Measurements from ENCODE around the gene SRPRA. TPM values are rescaled to one million over a fixed set of nuclear protein-coding genes. Genes with fewer than 3 reads are reported as not detected.
"Not testable (repeated sequence)": the region's sequence is repeated elsewhere in the genome, so short reads cannot be mapped to it uniquely, and the experiment has no call there.

Gene SRPRA
- total RNA-seq (2014; rRNA removed; shearing (Covaris generic)) = 53.4 and 54.2 TPM in 2 replicates

DNA sequence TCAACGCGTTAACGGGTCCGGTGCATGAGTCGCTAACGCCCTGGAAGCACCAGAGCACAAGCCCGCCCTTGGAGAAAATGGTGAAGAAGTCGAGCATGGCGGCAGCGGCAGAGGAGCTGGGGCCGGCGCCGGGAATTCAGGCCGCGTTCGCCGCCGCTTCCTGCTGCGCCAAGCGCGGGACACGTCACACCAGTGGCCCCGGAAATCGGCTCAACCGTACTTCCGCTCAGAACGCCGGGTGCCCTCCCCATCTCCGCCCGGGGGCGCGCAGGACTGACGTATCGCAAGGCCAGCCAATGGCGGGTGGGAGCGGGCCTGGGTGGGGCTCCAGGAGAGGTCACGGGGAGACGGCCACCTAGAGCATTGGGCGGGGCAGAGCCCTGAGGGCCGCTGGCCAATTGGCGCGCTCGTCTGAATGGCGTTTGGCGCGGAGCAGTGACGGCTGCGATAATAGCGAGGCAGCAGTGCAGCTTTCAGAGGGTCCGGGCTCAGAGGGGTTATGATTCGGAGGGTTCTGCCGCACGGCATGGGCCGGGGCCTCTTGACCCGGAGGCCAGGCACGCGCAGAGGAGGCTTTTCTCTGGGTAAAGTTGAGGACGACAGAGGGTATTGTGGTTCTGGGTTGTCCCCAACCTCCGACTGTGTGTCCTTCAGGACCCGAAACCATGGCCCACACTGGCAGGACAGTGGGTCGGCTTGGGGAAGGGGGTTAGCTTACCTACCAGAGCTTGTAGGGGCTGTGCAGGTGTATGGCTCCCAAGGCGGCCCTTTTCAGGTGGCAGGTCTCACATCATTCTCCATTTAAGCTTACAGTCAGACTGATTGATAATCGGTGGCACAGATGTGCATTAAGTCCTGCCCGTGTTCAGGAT is at the start of gene SRPRA, which contains the start of gene FOXRED1:
SRPRA (minus strand) TSS at position 188 of the 872 bp plus-strand sequence; CDS start at position 97, 91 bp downstream.
FOXRED1 (plus strand) TSS at position 447 of the 872 bp plus-strand sequence; CDS start at position 500, 53 bp downstream.
- H3K27ac ChIP-seq = peak within 1 kb of the TSS; percentile 81
- peak within 1 kb of the TSS; percentile 79 for H3K4me3 ChIP-seq
- H3K4me1 ChIP-seq = no peaks in the 10 kb centered on the region
- peaks cover 35% of the 10 kb centered on the region for H3K36me3 ChIP-seq
- peak; percentile 97 to 99 for DNase-seq
- H3K9me3 ChIP-seq (replicated peaks) = no peaks in the 10 kb centered on the region
- H3K27me3 ChIP-seq = no peaks in the 10 kb centered on the region

GRCh38 chr11:126317756-126318573 is 49.3 kb upstream of the SRPRA start:
- peaks cover 8% of the 10 kb centered on the region for H3K36me3 ChIP-seq
- peak; percentile 47 to 69 for DNase-seq
- peaks cover 28% of the 10 kb centered on the region for H3K4me1 ChIP-seq
- peak overlapping the region; percentile 97 for H3K27ac ChIP-seq
- H3K4me3 ChIP-seq = peak overlapping the region; percentile 18
- H3K9me3 ChIP-seq (replicated peaks) = 0 out of 2 replicates have a peak, but pooled peaks cover 3% of the 10 kb centered on the region
- H3K27me3 ChIP-seq = no peaks in the 10 kb centered on the region

GRCh38 chr11:126317432-126317755 is 48.7 kb upstream of the SRPRA start:
- Histone ChIP-seq H3K4me1 (peaks cover 28% of the 10 kb centered on the region), H3K36me3 (peaks cover 8% of the 10 kb centered on the region), H3K9me3 (replicated peaks) (0 out of 2 replicates have a peak, but pooled peaks cover 3% of the 10 kb centered on the region), H3K27me3 (no peaks in the 10 kb centered on the region), H3K27ac (peak overlapping the region; percentile 97), H3K4me3 (peak overlapping the region; percentile 18)
- DNase-seq = no peak

DNA sequence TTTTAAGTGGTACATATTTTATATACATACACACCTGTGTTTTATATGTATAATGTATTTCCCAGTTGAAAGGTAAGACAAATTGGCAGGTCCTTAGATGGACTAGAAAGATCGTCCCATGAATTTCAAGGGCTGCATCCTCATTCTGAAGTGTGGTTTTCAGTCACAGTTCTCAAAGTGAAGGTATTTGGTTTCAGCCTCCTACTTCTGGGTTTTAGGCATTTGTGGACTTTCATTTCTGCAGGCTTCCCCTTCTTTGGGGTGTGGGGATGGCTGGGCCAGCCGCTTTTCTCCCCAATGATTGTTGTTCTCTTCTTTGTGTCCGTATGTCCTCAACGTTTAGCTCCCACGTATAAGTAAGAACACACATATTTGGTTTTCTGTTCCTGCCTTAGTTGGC is 45.1 kb upstream of the SRPRA start:
- Histone ChIP-seq H3K4me1 (peaks cover 36% of the 10 kb centered on the region), H3K4me3 (no peak overlapping the region), H3K27ac (no peak overlapping the region), H3K9me3 (replicated peaks) (0 out of 2 replicates have a peak, but pooled peaks cover 3% of the 10 kb centered on the region), H3K27me3 (no peaks in the 10 kb centered on the region), H3K36me3 (peaks cover 13% of the 10 kb centered on the region)
- no peak for DNase-seq

DNA sequence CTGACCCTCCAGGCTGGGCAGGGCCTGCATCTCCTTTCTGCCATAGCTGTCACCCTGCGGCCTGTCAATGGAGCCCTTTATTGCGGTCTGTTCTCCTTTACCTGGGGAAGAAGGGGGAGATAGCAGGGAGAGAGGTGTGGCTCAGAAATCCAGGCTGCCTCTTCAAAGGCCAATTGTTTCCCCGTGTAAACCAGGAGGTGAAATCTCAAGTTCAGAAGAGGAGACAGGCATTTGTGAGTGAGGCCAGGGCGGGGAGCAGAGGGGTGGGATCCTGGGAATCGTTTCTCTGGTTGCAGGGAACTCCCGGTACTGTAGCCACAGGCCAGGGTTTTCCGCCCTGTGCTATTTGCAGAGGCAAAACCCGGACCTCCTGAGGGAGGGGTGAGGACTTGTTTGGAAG is 44.3 kb upstream of the SRPRA start:
- Histone ChIP-seq H3K9me3 (replicated peaks) (0 out of 2 replicates have a peak, but pooled peaks cover 3% of the 10 kb centered on the region), H3K36me3 (peaks cover 13% of the 10 kb centered on the region), H3K4me1 (peaks cover 34% of the 10 kb centered on the region), H3K4me3 (no peak overlapping the region), H3K27ac (no peak overlapping the region), H3K27me3 (no peaks in the 10 kb centered on the region)
- DNase-seq = no peak

DNA sequence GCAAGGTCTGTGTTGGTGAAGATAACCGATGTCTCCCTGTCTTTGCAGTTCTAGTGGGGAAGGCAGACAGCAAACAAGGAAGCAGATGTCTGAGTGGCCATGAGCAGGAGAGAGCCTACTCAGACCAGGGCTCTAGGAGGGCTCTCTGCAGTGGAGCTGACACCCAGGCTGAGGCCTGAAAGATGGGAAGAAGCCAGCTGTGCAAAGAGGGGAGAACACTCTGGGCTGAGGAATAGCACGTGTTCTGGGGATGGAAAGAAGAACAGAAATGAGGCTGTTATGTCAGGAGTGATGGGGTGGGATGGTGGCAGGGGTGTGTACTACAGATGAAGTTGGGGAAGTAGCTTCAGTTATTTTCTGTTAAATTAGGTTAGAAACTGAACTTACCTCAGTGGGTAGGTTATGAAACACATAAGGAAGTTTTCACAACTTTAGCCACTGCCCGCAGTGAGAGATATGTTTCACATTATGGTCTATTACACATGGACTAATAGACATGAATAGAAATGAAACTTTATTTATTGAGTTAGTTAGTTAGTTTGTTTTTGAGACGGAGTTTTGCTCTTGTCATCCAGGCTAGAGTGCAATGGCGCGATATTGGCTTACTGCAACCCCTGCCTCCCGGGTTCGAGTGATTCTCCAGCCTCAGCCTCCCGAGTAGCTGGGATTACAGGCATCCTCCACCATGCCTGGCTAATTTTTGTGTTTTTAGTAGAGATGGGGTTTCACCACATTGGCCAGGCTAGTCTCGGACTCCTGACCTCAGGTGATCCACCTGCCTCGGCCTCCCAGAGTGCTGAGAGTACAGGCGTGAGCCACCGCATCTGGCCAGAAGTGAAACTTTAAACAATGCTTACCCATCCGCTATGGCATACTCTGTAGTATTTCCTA is 43.0 kb upstream of the SRPRA start:
- Histone ChIP-seq H3K27ac (no peak overlapping the region), H3K27me3 (no peaks in the 10 kb centered on the region), H3K36me3 (peaks cover 13% of the 10 kb centered on the region), H3K4me3 (no peak overlapping the region), H3K4me1 (peaks cover 31% of the 10 kb centered on the region), H3K9me3 (replicated peaks) (0 out of 2 replicates have a peak, but pooled peaks cover 3% of the 10 kb centered on the region)
- no peak for DNase-seq

DNA sequence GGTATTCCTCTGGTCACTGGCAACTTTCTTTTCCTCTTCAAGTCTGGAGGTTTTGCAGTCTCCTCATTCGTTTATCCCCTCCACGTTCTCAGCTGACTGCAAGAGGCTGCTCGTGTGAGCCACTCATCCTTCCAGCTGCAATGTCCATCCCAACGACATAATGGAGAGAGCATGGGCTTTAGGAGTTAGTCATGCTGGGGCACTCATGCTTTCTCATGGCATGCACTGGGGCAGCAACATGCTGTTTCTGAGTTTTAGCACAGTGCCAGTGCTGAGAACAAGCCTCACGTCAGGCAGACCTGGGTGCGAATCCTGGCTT is 42.3 kb upstream of the SRPRA start:
- peaks cover 13% of the 10 kb centered on the region for H3K36me3 ChIP-seq
- no peak for DNase-seq
- no peak overlapping the region for H3K4me3 ChIP-seq
- H3K27me3 ChIP-seq = no peaks in the 10 kb centered on the region
- H3K4me1 ChIP-seq = peaks cover 31% of the 10 kb centered on the region
- H3K9me3 ChIP-seq (replicated peaks) = 0 out of 2 replicates have a peak, but pooled peaks cover 3% of the 10 kb centered on the region
- H3K27ac ChIP-seq = no peak overlapping the region

DNA sequence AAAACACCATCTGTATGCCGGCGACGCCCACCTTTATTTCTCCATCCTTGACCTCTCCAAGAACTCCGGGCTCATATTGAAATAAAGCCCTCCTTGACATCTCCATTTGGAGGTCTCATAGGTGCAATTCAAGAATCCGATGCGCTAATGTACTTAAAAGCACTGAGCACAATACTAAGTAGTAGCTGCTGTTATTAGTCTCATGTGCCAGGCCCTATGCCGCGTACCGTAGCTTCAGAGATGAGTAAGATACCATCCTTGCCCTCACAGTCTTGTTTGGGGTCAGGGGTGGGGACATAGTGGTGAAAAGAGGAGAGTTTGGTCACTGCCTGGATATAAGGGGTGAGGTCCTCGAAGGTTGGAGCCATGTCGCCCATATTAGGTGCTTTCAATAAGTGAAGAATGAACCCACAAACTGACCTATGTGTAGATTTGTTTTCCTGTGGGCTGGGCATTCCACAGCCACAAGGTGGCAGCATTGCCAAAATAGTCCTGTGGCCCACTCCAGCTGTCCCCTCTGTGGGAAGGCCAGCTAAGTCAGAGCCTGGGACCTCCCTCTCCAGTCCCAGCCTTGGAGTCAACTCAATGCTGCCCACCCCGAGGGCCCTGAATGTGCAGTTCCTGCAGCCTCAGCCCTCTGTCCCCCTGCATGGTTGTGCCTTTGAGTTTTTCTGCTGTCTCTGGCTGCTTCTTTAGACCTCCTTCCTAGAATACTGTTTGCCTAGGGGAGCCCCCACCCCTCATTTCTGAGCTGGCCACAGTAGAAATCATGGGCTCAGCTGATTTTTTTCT is 41.7 kb upstream of the SRPRA start:
- no peak overlapping the region for H3K4me3 ChIP-seq
- DNase-seq = peak; percentile 79 to 90
- H3K9me3 ChIP-seq (replicated peaks) = 0 out of 2 replicates have a peak, but pooled peaks cover 3% of the 10 kb centered on the region
- H3K27ac ChIP-seq = no peak overlapping the region
- H3K27me3 ChIP-seq = no peaks in the 10 kb centered on the region
- H3K36me3 ChIP-seq = peaks cover 11% of the 10 kb centered on the region
- peaks cover 31% of the 10 kb centered on the region for H3K4me1 ChIP-seq

DNA sequence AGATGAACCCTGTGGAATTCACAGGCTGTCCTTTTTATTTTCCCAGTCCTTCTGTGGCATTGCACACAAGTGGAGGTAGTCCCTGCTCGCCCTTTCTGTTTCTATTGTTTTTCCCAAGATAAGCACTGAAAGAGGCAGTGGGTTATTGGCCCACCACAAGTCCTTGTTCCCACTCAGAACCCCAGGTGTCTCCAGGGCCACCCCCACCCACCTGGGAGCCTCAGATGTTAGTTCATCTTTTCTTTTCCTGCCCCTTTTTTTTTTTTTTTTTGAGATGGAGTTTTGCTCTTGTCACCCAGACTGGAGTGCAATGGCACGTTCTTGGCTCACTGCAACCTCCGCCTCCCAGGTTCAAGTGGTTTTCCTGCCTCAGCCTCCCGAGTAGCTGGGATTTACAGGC is 40.1 kb upstream of the SRPRA start:
- not testable (repeated sequence) for DNase-seq, H3K36me3 ChIP-seq
- peak overlapping the region; percentile 92 for H3K27ac ChIP-seq

DNA sequence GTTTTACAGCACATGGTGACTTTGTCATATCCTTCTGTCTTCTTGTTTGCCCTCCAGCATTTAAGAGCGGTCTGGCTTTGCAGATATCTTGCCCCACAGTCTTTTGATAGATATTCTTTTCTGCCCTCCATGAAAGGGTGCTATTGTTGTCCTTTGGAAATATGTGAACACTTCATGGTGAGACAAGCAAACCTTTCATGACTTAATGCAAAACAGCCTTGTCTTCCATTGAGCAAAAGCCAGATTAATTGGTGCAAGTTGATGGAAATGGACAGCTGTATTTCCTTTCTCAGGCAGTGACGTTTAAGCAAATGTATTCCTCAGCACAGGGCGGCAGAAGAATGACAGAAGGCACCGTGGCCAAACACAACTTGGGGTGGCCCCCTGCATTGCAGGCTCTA is 39.6 kb upstream of the SRPRA start:
- Histone ChIP-seq H3K4me3 (no peak overlapping the region), H3K4me1 (peaks cover 31% of the 10 kb centered on the region), H3K27ac (peak overlapping the region; percentile 92), H3K36me3 (0 out of 2 replicates have a peak, but pooled peaks cover 5% of the 10 kb centered on the region), H3K27me3 (no peaks in the 10 kb centered on the region), H3K9me3 (replicated peaks) (no peaks in the 10 kb centered on the region)
- peak; percentile 85 to 96 for DNase-seq

More for the DNA sequence above, 40.1 kb upstream of the SRPRA start:
- not testable (repeated sequence) for H3K9me3 ChIP-seq (replicated peaks); H3K4me3 ChIP-seq; H3K27me3 ChIP-seq
- H3K4me1 ChIP-seq = peaks cover 31% of the 10 kb centered on the region

DNA sequence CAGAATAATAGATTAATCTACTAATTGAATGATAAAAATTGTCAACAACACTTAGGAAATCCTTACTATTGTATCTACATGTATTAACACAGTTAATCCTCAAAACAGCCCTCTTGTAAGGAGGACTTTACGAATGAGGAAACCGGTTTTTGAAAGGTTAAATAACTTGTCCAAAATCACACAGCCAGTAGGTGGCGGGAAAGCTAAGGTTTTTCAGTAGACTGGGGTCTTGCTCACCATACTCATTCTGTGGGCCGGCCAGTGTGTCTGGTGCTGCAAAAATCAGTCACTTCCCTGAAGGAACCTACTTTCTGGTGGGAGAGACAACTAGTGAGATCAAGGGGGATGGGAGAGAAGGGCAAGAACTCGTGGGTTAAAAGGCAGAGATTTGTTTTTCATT is 39.0 kb upstream of the SRPRA start:
- H3K27me3 ChIP-seq = no peaks in the 10 kb centered on the region
- H3K27ac ChIP-seq = peak overlapping the region; percentile 92
- peaks cover 31% of the 10 kb centered on the region for H3K4me1 ChIP-seq
- H3K9me3 ChIP-seq (replicated peaks) = no peaks in the 10 kb centered on the region
- DNase-seq = peak; percentile 79 to 84
- 0 out of 2 replicates have a peak, but pooled peaks cover 5% of the 10 kb centered on the region for H3K36me3 ChIP-seq
- H3K4me3 ChIP-seq = no peak overlapping the region

DNA sequence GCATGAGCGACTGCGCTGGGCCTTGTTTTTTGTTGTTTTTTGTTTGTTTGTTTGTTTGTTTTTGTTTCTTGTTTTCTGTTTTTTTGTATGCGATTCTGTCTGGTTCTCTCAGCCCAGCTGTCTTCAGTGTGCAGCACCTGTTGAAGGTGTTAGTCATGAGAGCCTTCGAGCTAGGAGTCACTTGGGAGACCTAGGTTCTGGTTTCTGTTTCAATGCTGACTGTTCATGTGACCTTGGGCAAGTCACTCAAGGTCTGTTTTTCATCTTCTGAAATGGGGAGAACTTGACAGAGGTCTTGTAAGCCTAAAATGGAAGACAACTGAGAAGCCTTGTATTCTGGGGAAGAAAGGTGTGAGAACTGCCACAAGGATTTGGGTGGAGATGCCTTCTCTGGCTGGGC is 37.0 kb upstream of the SRPRA start:
- H3K4me1 ChIP-seq = peaks cover 28% of the 10 kb centered on the region
- H3K27ac ChIP-seq = no peak overlapping the region
- no peaks in the 10 kb centered on the region for H3K9me3 ChIP-seq (replicated peaks)
- H3K4me3 ChIP-seq = no peak overlapping the region
- no peak for DNase-seq
- no peaks in the 10 kb centered on the region for H3K27me3 ChIP-seq
- H3K36me3 ChIP-seq = peaks cover 9% of the 10 kb centered on the region; the same call in 1 of the 2 replicates

GRCh38 chr11:126304457-126305075 is 35.9 kb upstream of the SRPRA start:
- DNase-seq = peak in 1 of 2 experiments; percentile 13
- Histone ChIP-seq H3K36me3 (peaks cover 5% of the 10 kb centered on the region; the same call in 1 of the 2 replicates), H3K4me3 (peak overlapping the region; percentile 71), H3K27ac (peak overlapping the region; percentile 87), H3K4me1 (peaks cover 18% of the 10 kb centered on the region), H3K9me3 (replicated peaks) (no peaks in the 10 kb centered on the region), H3K27me3 (no peaks in the 10 kb centered on the region)

Measured in SJCRH30 (cell line).